Right lobe of liver (tissue), 6 donors: ENCODE data around the gene AMZ2. TPM values are rescaled to one million over a fixed set of nuclear protein-coding genes. Genes with fewer than 3 reads are reported as not detected.
A peak's percentile ranks its signal among the peaks of the same experiment; 100 is the strongest.
"Not testable (repeated sequence)": the region's sequence is repeated elsewhere in the genome, so short reads cannot be mapped to it uniquely, and the experiment has no call there.

ENCODE experiments used
- ATAC-seq, 4 donors: fragments of 200-7000 bp; cut with Tn5 transposase; one replicate each; pipeline ENCODE4 v1.9.1; 2020; ENCODE audit warnings: mild to moderate bottlenecking in 4 of 4, moderate library complexity in 4 of 4
- DNase-seq, 3 donors: peaks; one replicate each; pipeline ENCODE4 v3.0.0-alpha.2; 2020
- H3K27ac ChIP-seq, 3 donors: fragments of 200-600 bp; one replicate each; pipeline ENCODE4 v1.8.0; 2022
- H3K27me3 ChIP-seq, 2 donors: fragments of 200-600 bp; one replicate each; pipeline ENCODE4 v1.8.0; 2022
- H3K36me3 ChIP-seq, 4 donors: fragments of 200-600 bp; sonication (generic) in 1 of 4; one replicate each; pipeline versions ENCODE4 v1.5.1 to v1.8.0; 2017 to 2022; ENCODE audit warnings: control low read depth in 1 of 4
- H3K4me1 ChIP-seq, 4 donors: fragments of 200-600 bp; sonication (generic) in 1 of 4; one replicate each; pipeline versions ENCODE4 v1.5.1 to v1.8.0; 2017 to 2022; ENCODE audit warnings: control low read depth in 1 of 4
- H3K4me3 ChIP-seq, 3 donors: fragments of 200-600 bp; one replicate each; pipeline ENCODE4 v1.8.0; 2022
- H3K9me3 ChIP-seq, 4 donors: fragments of 200-600 bp; sonication (generic) in 1 of 4; one replicate each; pipeline versions ENCODE4 v1.5.1 to v1.8.0; 2017 to 2022; ENCODE audit warnings: control low read depth in 1 of 4
- CTCF ChIP-seq, 4 donors: fragments of 200-600 bp in 3 of 4; fragments of 450-650 bp in 1 of 4; IDR thresholded peaks; one replicate each; pipeline versions ENCODE4 v1.5.1 to v1.8.0; 2016 to 2022; ENCODE audit warnings: antibody characterized with exemption in 4 of 4, mild to moderate bottlenecking in 2 of 4
- POLR2A ChIP-seq: fragments of 450-650 bp; IDR thresholded peaks from one replicate; pipeline ENCODE4 v1.6.1; 2017; ENCODE audit warnings: antibody characterized with exemption, mild to moderate bottlenecking
- WGBS: methylation state at CpG from one replicate; pipeline ENCODE4 v1.1.6; 2018; ENCODE audit warnings: low coverage, low lambda C conversion rate; ENCODE audit not compliant: insufficient coverage; ENCODE audit errors: missing lambda C conversion rate; 5-methylcytosine and 5-hydroxymethylcytosine counted together
- intact Hi-C, 2 donors: fragments of 100-400 bp; cut with DNase I; formaldehyde crosslinking; loops; one replicate each; pipeline versions ENCODE4 v1.11.2 to v1.14.1; 2022
- long read RNA-seq: library from polyadenylated mRNA; unstranded; transcript quantifications from one replicate; pipeline ENCODE4 v2.0.0, GENCODE V29; 2019
- total RNA-seq, 6 experiments: library from RNA; depleted of rRNA in 2 of 6; stranded (reverse); fragments of >200 nt in 2 of 6; fragmentation: NEBNext Ultra II Directional in 3 of 6; extraction: Animal tissue kit (Norgen Biotek cat#: 25700) in 3 of 6; gene quantifications; one replicate each; pipeline versions ENCODE4 v1.1.0 to v1.2.4, GENCODE V29; 2016 to 2023
- donor health status: DM: no; HTN: yes; CAD: no.
- donor health status: DM: no; HTN: no; CAD: no.
- donor health status: DM: no; HTN: no; CAD: no.
- donor health status: DM: no; HTN: yes; CAD: no.
- donor health status: DM: no; HTN: yes; CAD: no.

The AMZ2 gene
- total RNA-seq, result 10 to 100 TPM; 15.3 to 31.2 (median 18.2) TPM
- long read RNA-seq, partial matches to known transcripts, result 0 of 5 reads
- long read RNA-seq, other reads (novel, unspliced or antisense), result 2 of 5 reads

- H3K4me1 ChIP-seq, result peaks cover 0 to 7% (median 0%) of the 10 kb centered on the region in 4 donors
- 0% methylated on average over 13 of the region's 97 CpGs for WGBS
- DNase-seq (peak; percentile 96 to 97 (median 96)), ATAC-seq (peak; percentile 97 to 99 (median 98))
- H3K27ac ChIP-seq, result peak within 1 kb of the TSS; percentile 88 to 98 (median 90)
- TF ChIP-seq POLR2A (peak; percentile 97), CTCF (IDR thresholded peaks at IDR 0.05) (no peak)
- intact Hi-C loops, result no loop called here
- peaks cover 0 to 8% (median 0%) of the 10 kb centered on the region in 4 donors for H3K36me3 ChIP-seq
- no peaks in the 10 kb centered on the region for H3K9me3 ChIP-seq
- no peaks in the 10 kb centered on the region for H3K27me3 ChIP-seq
- peak within 1 kb of the TSS; percentile 79 to 90 (median 85) for H3K4me3 ChIP-seq
Measured at GRCh38 chr17:68247445-68248198, at the start of gene AMZ2. Gene AMZ2, plus strand, starts transcription at chr17:68248043. Its CDS starts 2,145 bp downstream, at chr17:68250188.

- Histone ChIP-seq H3K27ac (no peak overlapping the region), H3K9me3 (no peaks in the 10 kb centered on the region), H3K4me3 (no peak overlapping the region), H3K27me3 (peaks cover 4 to 18% of the 10 kb centered on the region in 2 donors), H3K36me3 (no peaks in the 10 kb centered on the region), H3K4me1 (peaks cover 0 to 17% (median 2%) of the 10 kb centered on the region in 4 donors)
- 0% methylated on average over 1 of the region's 101 CpGs for WGBS
- peak in 1 of 3 donors; percentile 30 for DNase-seq
- intact Hi-C loops, result no loop called here
- peak; percentile 5 to 40 (median 20) for ATAC-seq
- TF ChIP-seq POLR2A, result no peak
Measured at GRCh38 chr17:68198931-68199836, 48.7 kb upstream of the AMZ2 start.

- ATAC-seq (no peak), DNase-seq (no peak)
- Histone ChIP-seq H3K27me3 (peaks cover 4 to 18% of the 10 kb centered on the region in 2 donors), H3K27ac (no peak overlapping the region), H3K9me3 (no peaks in the 10 kb centered on the region), H3K4me3 (peak overlapping the region in 1 of 3 donors; percentile 39), H3K4me1 (peaks cover 0 to 23% (median 2%) of the 10 kb centered on the region in 4 donors), H3K36me3 (no peaks in the 10 kb centered on the region)
- intact Hi-C loops, result no loop called here
- 2% methylated on average over 11 of the region's 30 CpGs for WGBS
- TF ChIP-seq POLR2A (no peak), CTCF (IDR thresholded peaks at IDR 0.05) (no peak)
Measured at GRCh38 chr17:68199837-68200688, 47.8 kb upstream of the AMZ2 start.

GRCh38 chr17:68200689-68201417 is 47.0 kb upstream of the AMZ2 start:
- 0% methylated on average over 14 of the region's 31 CpGs for WGBS
- peak; percentile 78 to 82 (median 82) for DNase-seq
- Histone ChIP-seq H3K9me3 (no peaks in the 10 kb centered on the region), H3K27ac (no peak overlapping the region), H3K4me3 (peak overlapping the region in 2 of 3 donors; percentile 39 to 42), H3K4me1 (peaks cover 0 to 24% (median 2%) of the 10 kb centered on the region in 4 donors), H3K27me3 (peaks cover 4 to 17% of the 10 kb centered on the region in 2 donors), H3K36me3 (no peaks in the 10 kb centered on the region)
- peak; percentile 71 to 89 (median 87) for TF ChIP-seq CTCF (IDR thresholded peaks at IDR 0.05)
- TF ChIP-seq POLR2A, result no peak
- intact Hi-C loops, result no loop called here
- peak; percentile 68 to 75 (median 73) for ATAC-seq

GRCh38 chr17:68201418-68201771 is 46.4 kb upstream of the AMZ2 start:
- H3K27ac ChIP-seq, DNase-seq, intact Hi-C loops, H3K9me3 ChIP-seq, ATAC-seq, H3K36me3 ChIP-seq, H3K4me3 ChIP-seq: not testable (repeated sequence)
- H3K27me3 ChIP-seq, result peaks cover 4 to 11% of the 10 kb centered on the region in 2 donors
- peaks cover 0 to 19% (median 2%) of the 10 kb centered on the region in 4 donors for H3K4me1 ChIP-seq
- WGBS, result 10% methylated on average over 1 of the region's 3 CpGs

GRCh38 chr17:68202321-68202720 is 45.5 kb upstream of the AMZ2 start:
- H3K4me3 ChIP-seq, H3K27ac ChIP-seq, intact Hi-C loops, H3K36me3 ChIP-seq, H3K9me3 ChIP-seq, H3K27me3 ChIP-seq, DNase-seq, ATAC-seq: not testable (repeated sequence)
- H3K4me1 ChIP-seq, result peaks cover 0 to 11% (median 2%) of the 10 kb centered on the region in 4 donors
- WGBS, result 100% methylated on average over 2 of the region's 2 CpGs
